ENCODE data around the gene TSFM. TPM values are rescaled to one million over a fixed set of nuclear protein-coding genes. Genes with fewer than 3 reads are reported as not detected.
A peak's percentile ranks its signal among the peaks of the same experiment; 100 is the strongest.

TSFM gene
- total and polyA plus RNA-seq, 2 of the 13 experiments (the other 11 are each of a cell fraction or from before 2014, with no cell fraction given), result 29.8 to 68.3 TPM

DNA sequence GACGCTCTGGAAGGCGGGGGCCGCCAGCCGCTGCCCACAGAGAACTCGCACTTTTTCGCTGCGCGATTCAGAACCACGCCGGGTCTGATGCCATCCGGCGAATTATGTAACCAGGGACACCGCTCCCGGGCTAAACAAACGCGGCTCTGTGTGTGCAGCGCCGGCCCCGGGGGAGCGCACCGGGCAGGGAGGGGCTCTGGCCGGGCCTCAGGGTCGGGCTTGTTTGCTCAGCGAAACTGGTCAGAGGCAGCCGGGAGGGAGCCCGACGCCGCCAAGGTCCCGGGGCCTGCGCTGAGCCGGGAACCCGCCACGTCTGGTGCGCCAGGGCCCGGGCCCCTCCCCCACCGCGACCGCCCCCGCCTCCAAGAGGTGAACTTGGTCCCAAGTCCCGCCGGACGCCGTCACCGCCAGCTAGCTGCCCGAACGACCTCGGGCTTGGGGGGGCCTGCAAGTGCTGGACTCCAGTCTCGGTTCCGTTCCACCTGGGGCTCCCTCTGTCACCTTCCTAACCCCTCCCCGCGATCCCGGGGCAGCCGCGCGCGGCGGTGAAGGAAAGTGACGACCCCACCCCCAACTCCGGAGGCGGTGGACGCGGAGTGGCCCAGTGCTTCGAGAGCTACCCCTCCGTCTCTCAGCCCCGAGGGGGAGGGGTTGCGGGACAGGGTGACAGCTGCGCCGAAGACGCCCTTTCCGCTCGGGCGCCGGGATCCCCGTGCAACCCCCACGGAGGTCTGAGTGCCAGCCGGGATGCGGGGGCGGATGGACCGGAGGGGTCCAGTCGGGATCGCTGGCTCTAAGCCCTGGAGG, 63.1 kb downstream of the TSFM start (continued):
- TF ChIP-seq SP1 (IDR thresholded peaks at IDR 0.05) (no peak), SP1 (CRISPR knock-in tag; IDR thresholded peaks at IDR 0.05) (peak; percentile 34; the same call in 1 of the 2 replicates), NBN (conservative IDR thresholded peaks at IDR 0.05) (no peak), SMAD3 (CRISPR knock-in tag; IDR thresholded peaks at IDR 0.05) (0 out of 2 replicates have a peak, but pooled peaks have one; percentile 50), KLF12 (CRISPR knock-in tag; IDR thresholded peaks at IDR 0.05; ENCODE audit: borderline replicate concordance) (peak; percentile 75; the same call in 1 of the 2 replicates), DPF2 (CRISPR knock-in tag; IDR thresholded peaks at IDR 0.05; ENCODE audit: borderline replicate concordance, low read depth) (no peak), TBX2 (CRISPR knock-in tag; IDR thresholded peaks at IDR 0.05; ENCODE audit: borderline replicate concordance) (peak; percentile 84), LCORL (IDR thresholded peaks at IDR 0.05) (no peak), LCORL (CRISPR knock-in tag; IDR thresholded peaks at IDR 0.05) (peak; percentile 87), XBP1 (CRISPR knock-in tag; IDR thresholded peaks at IDR 0.05) (no peak), RARA (CRISPR knock-in tag; IDR thresholded peaks at IDR 0.05) (peak; percentile 92), TBL1XR1 (IDR thresholded peaks at IDR 0.05; ENCODE audit: borderline replicate concordance, low read length, partially characterized antibody) (peak; percentile 52), ZNF570 (CRISPR knock-in tag; IDR thresholded peaks at IDR 0.05; ENCODE audit: borderline replicate concordance) (no peak), ZNF629 (CRISPR knock-in tag; conservative IDR thresholded peaks at IDR 0.05) (no peak), ETV5 (CRISPR knock-in tag; IDR thresholded peaks at IDR 0.05; ENCODE audit: borderline replicate concordance) (peak; percentile 67; the same call in 1 of the 2 replicates), ISL2 (CRISPR knock-in tag; IDR thresholded peaks at IDR 0.05) (peak; percentile 71; the same call in 1 of the 2 replicates), YEATS2 (CRISPR knock-in tag; IDR thresholded peaks at IDR 0.05; ENCODE audit: borderline replicate concordance) (peak; percentile 62; the same call in 1 of the 2 replicates), ZNF468 (CRISPR knock-in tag; IDR thresholded peaks at IDR 0.05) (peak; percentile 69; the same call in 1 of the 2 replicates)
- TF ChIP-seq, protein P1, sequence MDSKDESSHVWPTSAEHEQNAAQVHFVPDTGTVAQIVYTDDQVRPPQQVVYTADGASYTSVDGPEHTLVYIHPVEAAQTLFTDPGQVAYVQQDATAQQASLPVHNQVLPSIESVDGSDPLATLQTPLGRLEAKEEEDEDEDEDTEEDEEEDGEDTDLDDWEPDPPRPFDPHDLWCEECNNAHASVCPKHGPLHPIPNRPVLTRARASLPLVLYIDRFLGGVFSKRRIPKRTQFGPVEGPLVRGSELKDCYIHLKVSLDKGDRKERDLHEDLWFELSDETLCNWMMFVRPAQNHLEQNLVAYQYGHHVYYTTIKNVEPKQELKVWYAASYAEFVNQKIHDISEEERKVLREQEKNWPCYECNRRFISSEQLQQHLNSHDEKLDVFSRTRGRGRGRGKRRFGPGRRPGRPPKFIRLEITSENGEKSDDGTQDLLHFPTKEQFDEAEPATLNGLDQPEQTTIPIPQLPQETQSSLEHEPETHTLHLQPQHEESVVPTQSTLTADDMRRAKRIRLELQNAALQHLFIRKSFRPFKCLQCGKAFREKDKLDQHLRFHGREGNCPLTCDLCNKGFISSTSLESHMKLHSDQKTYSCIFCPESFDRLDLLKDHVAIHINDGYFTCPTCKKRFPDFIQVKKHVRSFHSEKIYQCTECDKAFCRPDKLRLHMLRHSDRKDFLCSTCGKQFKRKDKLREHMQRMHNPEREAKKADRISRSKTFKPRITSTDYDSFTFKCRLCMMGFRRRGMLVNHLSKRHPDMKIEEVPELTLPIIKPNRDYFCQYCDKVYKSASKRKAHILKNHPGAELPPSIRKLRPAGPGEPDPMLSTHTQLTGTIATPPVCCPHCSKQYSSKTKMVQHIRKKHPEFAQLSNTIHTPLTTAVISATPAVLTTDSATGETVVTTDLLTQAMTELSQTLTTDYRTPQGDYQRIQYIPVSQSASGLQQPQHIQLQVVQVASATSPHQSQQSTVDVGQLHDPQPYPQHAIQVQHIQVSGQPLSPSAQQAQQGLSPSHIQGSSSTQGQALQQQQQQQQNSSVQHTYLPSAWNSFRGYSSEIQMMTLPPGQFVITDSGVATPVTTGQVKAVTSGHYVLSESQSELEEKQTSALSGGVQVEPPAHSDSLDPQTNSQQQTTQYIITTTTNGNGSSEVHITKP (CRISPR knock-in tag; IDR thresholded peaks at IDR 0.05; ENCODE audit: low read depth), result peak; percentile 71
- TF ChIP-seq, protein P2, sequence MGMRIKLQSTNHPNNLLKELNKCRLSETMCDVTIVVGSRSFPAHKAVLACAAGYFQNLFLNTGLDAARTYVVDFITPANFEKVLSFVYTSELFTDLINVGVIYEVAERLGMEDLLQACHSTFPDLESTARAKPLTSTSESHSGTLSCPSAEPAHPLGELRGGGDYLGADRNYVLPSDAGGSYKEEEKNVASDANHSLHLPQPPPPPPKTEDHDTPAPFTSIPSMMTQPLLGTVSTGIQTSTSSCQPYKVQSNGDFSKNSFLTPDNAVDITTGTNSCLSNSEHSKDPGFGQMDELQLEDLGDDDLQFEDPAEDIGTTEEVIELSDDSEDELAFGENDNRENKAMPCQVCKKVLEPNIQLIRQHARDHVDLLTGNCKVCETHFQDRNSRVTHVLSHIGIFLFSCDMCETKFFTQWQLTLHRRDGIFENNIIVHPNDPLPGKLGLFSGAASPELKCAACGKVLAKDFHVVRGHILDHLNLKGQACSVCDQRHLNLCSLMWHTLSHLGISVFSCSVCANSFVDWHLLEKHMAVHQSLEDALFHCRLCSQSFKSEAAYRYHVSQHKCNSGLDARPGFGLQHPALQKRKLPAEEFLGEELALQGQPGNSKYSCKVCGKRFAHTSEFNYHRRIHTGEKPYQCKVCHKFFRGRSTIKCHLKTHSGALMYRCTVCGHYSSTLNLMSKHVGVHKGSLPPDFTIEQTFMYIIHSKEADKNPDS (CRISPR knock-in tag; IDR thresholded peaks at IDR 0.05), result peak; percentile 68; the same call in 1 of the 2 replicates
- TF ChIP-seq, protein P3, sequence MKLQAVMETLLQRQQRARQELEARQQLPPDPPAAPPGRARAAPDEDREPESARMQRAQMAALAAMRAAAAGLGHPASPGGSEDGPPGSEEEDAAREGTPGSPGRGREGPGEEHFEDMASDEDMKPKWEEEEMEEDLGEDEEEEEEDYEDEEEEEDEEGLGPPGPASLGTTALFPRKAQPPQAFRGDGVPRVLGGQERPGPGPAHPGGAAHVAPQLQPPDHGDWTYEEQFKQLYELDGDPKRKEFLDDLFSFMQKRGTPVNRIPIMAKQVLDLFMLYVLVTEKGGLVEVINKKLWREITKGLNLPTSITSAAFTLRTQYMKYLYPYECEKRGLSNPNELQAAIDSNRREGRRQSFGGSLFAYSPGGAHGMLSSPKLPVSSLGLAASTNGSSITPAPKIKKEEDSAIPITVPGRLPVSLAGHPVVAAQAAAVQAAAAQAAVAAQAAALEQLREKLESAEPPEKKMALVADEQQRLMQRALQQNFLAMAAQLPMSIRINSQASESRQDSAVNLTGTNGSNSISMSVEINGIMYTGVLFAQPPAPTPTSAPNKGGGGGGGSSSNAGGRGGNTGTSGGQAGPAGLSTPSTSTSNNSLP (IDR thresholded peaks at IDR 0.05; ENCODE audit: low read depth, low read length), result no peak
- TF ChIP-seq, protein P4, sequence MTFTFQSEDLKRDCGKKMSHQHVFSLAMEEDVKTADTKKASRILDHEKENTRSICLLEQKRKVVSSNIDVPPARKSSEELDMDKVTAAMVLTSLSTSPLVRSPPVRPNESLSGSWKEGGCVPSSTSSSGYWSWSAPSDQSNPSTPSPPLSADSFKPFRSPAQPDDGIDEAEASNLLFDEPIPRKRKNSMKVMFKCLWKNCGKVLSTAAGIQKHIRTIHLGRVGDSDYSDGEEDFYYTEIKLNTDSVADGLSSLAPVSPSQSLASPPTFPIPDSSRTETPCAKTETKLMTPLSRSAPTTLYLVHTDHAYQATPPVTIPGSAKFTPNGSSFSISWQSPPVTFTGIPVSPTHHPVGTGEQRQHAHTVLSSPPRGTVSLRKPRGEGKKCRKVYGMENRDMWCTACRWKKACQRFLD (CRISPR knock-in tag; IDR thresholded peaks at IDR 0.05; ENCODE audit: borderline replicate concordance), result no peak
